GM13976 (cell line): ENCODE data around the gene POLE.

Experiments
- DNase-seq: peaks from one replicate; pipeline ENCODE4 v3.0.0; 2012; ENCODE audit warnings: low spot score
- CTCF ChIP-seq: IDR thresholded peaks from 2 replicates; pipeline ENCODE4 v1.5.1; 2012; ENCODE audit warnings: borderline replicate concordance, mild to moderate bottlenecking; ENCODE audit not compliant: insufficient read depth; ENCODE audit errors: extremely low read depth, missing control alignments, control extremely low read depth
- in situ Hi-C: fragments of 300-500 bp; cut with MboI; formaldehyde crosslinking; loops from one replicate; pipeline ENCODE4 v1.12.0; 2022; ENCODE audit warnings: low sequenced_read_pairs, mixed read lengths, inconsistent platforms; ENCODE audit not compliant: unreplicated experiment

POLE gene

DNA sequence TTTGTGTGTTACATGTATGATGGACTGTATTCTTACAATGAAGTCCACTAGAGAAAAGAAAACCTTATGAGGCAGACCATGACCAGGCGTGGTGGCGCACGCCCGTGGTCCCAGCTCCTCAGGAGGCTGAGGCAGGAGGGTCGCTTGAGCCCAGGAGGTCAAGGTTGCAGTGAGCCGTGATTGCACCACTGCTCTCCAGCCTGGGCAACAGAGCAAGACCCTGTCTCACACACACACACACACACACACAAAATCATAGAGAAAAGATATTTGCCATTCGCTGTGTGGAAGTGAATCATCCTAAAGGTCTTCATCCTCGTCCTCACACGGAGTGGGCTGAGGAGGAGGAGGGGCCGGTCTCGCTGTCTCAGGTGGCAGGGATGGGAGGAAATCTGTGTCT, 109.0 kb downstream of the POLE start:
- no peak for TF ChIP-seq CTCF
- DNase-seq, result no peak
- in situ Hi-C loops, result no loop called here

- DNase-seq, result no peak
- in situ Hi-C loops, result no loop called here
- TF ChIP-seq CTCF, result no peak
Measured at GRCh38 chr12:132577191-132577920, 109.8 kb downstream of the POLE start.

- in situ Hi-C loops, result no loop called here
- TF ChIP-seq CTCF, result no peak
- no peak for DNase-seq
Measured at GRCh38 chr12:132576701-132577100, 110.4 kb downstream of the POLE start.

GRCh38 chr12:132575661-132576060, 111.5 kb downstream of the POLE start:
- DNase-seq, result no peak
- no peak for TF ChIP-seq CTCF
- in situ Hi-C loops, result no loop called here

GRCh38 chr12:132574271-132574996, 112.7 kb downstream of the POLE start:
- no peak for TF ChIP-seq CTCF
- in situ Hi-C loops, result no loop called here
- DNase-seq, result no peak
